ENCODE measurements around the gene ABTB1.

DNA sequence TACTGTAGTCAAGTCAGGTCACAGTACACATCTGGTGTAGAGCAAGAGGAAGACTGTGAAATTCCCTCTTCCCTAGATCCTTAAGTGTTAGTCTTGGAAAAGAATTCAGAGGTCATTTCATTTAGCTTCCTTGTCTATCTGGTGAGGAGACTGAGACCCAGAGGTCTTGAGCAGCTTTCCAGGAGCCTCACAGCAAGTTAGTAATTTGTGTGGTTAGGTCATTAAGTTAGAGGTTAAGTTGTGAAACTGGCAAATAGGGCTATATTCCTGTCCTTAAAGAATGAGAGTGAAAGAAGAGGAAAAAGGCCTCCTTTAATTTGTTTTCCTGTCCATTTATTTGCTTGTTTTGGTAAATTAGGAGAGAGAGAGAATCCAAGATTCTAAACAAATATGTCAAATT lies 34.8 kb upstream of the ABTB1 start:
- TF ChIP-seq GABPA (IDR thresholded peaks at IDR 0.05; ENCODE audit: low read depth) (no peak), EP300 (IDR thresholded peaks at IDR 0.05; ENCODE audit: borderline replicate concordance in 1 of 2, low read depth in 1 of 2, low read length in 1 of 2) (no peak), TAF1 (IDR thresholded peaks at IDR 0.05; ENCODE audit: borderline replicate concordance, low read depth, low read length) (no peak), YY1 (IDR thresholded peaks at IDR 0.05; ENCODE audit: low read depth) (no peak), JUND (IDR thresholded peaks at IDR 0.05) (no peak), CHD2 (IDR thresholded peaks at IDR 0.05; ENCODE audit: low read length, partially characterized antibody) (no peak), POLR2AphosphoS5 (IDR thresholded peaks at IDR 0.05; ENCODE audit: low read depth, low read length) (no peak)
- TF ChIP-seq, protein P1, sequence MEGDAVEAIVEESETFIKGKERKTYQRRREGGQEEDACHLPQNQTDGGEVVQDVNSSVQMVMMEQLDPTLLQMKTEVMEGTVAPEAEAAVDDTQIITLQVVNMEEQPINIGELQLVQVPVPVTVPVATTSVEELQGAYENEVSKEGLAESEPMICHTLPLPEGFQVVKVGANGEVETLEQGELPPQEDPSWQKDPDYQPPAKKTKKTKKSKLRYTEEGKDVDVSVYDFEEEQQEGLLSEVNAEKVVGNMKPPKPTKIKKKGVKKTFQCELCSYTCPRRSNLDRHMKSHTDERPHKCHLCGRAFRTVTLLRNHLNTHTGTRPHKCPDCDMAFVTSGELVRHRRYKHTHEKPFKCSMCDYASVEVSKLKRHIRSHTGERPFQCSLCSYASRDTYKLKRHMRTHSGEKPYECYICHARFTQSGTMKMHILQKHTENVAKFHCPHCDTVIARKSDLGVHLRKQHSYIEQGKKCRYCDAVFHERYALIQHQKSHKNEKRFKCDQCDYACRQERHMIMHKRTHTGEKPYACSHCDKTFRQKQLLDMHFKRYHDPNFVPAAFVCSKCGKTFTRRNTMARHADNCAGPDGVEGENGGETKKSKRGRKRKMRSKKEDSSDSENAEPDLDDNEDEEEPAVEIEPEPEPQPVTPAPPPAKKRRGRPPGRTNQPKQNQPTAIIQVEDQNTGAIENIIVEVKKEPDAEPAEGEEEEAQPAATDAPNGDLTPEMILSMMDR (IDR thresholded peaks at IDR 0.05): no peak
- TF ChIP-seq, protein P2, sequence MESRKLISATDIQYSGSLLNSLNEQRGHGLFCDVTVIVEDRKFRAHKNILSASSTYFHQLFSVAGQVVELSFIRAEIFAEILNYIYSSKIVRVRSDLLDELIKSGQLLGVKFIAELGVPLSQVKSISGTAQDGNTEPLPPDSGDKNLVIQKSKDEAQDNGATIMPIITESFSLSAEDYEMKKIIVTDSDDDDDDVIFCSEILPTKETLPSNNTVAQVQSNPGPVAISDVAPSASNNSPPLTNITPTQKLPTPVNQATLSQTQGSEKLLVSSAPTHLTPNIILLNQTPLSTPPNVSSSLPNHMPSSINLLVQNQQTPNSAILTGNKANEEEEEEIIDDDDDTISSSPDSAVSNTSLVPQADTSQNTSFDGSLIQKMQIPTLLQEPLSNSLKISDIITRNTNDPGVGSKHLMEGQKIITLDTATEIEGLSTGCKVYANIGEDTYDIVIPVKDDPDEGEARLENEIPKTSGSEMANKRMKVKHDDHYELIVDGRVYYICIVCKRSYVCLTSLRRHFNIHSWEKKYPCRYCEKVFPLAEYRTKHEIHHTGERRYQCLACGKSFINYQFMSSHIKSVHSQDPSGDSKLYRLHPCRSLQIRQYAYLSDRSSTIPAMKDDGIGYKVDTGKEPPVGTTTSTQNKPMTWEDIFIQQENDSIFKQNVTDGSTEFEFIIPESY (IDR thresholded peaks at IDR 0.05; ENCODE audit: borderline replicate concordance, low read depth): no peak
